ENCODE measurements around the gene SLC17A5.

GRCh38 chr6:73604461-73604860 lies 49.3 kb downstream of the SLC17A5 start:
- no peak for TF ChIP-seq CTCF (IDR thresholded peaks at IDR 0.05)
- TF ChIP-seq POLR2A (IDR thresholded peaks at IDR 0.05; ENCODE audit: low read depth), result no peak

Measured in esophagus muscularis mucosa (tissue), 3 donors.